T1000 (cell line): Measurements from ENCODE around the gene UBXN2A.
"Not testable (repeated sequence)": the region's sequence is repeated elsewhere in the genome, so short reads cannot be mapped to it uniquely, and the experiment has no call there.

ENCODE experiments used
- DNase-seq: peaks from one replicate; lab custom pipeline; 2025; ENCODE audit warnings: mixed read lengths; lab: John Stamatoyannopoulos, UW

The UBXN2A gene

DNA sequence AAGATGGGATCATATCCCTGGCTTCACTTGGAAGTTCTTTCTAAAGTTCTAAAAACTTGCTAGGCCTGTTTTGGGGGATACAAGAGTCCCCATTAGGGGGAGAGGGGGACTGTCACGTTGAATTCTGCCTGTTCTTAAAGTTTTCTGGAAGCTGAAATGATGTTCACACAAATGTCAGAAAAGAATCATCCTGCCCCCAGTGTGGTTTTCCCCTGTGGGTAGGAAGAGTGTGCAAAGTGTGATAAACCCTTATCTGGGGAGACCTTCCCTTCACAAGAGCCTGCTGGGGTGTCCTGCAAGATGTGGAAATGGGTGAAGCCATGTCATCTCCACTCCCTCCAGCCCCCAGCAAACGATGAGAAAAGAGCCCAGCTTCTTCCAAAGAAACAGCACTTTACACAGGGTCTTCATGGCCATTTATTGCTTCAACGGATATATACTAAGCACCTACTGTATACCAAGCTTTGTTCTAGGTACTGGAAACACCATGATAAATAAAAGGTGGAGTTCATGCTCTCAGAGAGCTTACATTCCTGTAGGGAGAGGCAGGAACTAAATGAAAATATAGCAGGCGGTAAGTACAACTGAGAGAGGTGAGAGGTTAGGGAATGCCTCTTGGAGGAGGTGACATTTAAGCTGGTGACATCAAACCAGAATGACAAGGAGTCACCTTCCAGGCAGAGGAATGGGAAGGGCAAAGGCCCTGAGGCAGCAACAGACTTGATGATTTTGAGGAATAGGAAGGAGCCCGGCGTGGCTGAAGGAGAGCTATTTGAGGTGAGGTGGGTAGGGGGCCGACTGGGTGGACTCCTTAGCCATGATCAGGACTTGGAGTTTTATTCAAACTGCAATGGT lies 71.2 kb downstream of the UBXN2A start:
- DNase-seq = no peak

DNA sequence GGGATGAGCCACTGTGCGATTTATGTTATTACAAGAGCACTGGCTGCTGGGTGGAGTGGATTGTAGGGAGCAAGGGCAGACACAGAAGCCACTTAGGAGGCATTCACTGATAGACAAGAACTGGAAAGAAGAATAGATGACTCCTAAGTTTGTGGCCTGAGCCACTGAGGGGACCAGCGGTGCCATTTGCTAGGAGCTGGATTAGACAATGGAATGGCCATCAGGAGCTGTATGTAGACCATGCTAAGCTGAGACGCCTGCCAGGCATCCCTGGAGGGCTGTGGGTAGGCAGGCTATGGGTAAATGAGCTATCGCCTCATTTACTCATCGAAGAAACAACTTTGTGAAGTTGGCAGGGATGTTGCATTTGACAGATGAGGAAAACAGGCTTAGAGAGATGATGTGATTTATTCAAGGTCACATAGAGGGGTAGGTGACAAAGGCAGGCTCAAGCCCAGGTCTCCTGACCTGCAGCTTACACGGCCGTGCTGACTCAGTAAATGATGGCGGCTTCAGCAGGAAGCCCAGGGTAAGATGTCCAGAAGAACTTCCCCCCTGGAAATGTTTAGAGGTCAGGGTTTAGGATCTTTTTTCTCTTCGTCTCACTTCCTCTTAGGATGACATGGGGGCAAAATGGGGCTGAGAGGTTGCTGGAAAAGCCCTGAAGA lies 72.4 kb downstream of the UBXN2A start:
- DNase-seq = no peak

DNA sequence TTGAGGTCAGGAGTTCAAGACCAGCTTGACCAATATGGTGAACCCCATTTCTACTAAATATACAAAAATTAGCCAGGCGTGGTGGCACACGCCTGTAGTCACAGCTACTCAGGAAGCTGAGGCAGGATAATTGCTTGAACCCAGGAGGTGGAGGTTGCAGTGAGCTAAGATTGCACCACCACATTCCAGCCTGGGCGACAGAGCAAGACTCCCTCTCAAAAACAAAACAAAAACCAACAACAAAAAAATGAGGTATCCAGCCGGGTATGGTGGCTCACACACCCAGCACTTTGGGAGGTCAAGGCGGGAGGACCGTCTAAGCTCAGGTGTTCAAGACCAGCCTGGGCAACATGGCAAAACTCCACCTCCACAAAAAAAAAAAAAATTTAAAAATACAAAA lies 74.6 kb downstream of the UBXN2A start:
- DNase-seq = not testable (repeated sequence)

DNA sequence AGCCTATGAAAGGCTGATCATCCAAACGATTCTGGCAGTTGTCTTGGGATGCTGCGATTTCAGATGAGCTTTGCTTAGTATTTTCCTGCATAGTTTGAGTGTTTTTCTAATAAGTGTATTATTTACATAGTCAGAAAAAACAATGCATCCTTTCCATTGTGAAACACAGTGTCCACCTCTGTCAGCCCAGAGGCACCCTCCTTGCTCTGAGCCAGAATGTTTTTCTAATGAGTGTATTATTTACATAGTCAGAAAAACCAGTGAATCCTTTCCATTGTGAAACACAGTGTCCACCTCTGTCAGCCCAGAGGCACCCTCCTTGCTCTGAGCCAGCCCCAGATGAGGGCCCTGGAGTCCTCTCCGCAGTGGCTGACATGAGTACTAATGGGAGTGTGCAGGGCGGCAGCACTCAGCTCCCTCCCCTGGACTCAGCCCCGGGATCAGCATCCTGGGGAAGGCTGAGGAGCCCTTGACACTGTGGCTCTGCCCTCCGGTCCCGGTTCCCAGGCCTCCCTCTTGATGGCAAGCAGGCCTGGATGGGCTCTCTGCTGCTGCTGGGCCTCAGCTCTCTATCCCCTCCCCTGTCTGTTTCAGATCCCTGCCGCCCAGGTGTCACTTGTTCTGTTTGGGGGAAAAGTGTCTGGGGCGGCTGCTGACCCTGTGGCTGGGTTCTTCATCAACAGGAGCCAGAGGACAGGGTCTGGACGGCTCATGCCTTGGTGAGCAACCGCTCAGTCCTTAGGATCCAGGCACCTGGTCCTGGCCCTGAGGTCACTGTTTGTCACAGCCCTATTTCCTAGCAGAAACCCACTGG lies 75.5 kb downstream of the UBXN2A start:
- DNase-seq = peak; percentile 62

DNA sequence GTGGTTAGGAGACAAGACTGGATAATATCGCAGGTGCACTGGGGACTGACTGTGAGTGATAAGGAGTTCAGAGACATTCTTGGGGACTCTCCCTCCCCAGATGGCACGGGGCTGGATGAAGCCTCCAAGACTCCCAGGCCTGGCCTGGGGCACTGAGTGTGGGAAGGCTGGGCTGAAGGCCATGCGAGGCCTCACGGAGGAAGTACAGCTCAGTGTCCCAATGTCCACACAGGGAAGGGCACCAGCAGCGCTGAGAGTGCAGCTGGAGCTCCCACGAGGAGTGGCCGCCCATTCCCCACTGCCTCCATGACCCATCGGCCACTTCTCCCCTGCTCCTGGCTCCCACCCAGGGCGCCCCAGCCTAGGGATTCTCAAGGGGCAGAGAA lies 76.1 kb downstream of the UBXN2A start:
- DNase-seq = no peak

DNA sequence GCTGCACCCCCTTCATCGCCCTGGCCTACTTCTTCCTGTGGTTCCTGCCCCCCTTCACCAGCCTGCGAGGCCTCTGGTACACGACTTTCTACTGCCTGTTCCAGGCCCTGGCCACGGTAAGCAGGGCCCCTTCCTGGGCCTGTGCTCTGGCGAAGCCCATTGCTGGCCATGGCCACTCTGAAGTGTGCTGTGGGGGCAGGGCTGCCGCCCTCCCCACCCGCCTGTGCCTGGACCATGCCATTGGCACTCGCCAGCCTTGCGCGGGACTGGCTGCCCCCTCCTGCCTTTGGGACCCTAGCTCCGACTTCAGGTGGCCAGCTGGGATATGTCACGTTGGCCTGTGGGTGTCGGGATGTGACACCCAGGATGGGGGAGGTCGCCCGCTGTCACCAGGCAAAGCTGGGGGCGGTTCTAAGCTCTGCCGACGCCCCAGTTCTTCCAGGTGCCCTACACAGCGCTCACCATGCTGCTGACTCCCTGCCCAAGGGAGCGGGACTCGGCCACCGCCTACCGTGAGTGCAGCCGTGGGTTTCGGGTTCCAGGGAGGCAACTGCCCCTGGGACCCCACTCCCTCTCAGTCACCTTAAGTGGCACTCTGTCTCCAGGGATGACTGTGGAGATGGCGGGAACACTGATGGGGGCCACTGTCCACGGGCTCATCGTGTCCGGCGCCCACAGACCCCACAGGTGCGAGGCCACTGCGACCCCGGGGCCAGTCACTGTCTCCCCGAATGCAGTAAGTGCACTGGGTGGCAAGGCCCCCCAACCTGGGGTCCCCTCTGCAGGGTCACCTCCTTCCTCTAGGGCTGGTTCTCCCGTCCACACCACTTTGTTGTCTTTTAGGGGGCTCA lies 76.8 kb downstream of the UBXN2A start:
- no peak for DNase-seq

DNA sequence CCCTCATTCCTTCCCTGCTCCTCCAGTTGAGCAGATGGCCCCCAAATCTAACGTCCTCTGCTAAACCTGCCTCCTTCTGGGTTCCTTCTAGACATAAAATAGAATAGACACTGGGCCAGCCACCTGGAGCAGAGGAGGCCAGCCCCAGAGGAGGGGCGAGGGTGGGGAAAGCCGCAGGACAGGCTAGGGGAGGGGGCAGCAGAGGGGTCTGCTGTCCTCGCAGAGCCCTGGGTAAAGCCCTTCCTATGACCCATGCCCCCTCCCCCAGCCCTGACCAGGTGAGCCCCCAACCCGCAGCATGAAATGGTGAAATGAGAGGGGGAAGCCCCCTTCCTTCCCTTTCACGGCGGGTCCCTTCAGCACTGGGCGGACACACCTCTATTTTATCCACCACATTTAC lies 77.4 kb downstream of the UBXN2A start:
- no peak for DNase-seq

DNA sequence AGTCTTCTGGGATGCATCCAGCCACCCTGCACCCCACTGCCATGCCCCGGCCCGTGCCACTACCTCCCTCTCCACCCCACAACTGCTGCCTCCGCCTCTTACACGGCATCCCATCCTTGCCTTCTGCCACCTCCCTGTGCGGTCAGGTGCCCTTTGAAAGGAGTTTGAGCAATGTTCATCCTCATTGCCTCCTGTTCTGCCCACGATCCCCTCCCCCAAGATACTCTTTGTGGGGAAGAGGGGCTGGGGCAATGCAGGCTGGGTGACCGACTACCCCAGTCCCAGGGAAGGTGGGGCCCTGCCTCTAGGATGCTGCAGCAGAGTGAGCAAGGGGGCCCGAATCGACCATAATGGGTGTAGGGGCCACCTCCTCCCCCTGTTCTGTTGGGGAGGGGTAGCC lies 78.0 kb downstream of the UBXN2A start:
- no peak for DNase-seq

DNA sequence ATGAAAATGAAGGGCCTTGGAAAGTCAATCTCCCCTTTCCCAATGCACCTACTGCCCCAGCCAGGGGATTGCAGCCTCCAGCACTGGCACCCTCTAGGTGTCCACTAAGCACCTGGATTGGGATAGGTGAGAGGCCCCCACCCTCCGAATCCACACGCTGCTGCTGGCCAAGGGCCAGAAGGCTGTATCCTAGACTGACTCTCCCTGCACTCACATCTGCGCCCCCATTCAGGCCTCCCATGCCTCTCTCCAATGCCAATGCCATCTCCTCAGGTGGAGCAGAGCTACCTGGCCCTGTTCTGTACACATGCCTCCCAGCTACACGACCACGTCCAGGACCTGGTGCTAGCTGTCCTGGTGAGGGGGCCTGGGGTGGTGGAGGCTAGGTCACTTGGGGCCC lies 79.5 kb downstream of the UBXN2A start:
- no peak for DNase-seq

DNA sequence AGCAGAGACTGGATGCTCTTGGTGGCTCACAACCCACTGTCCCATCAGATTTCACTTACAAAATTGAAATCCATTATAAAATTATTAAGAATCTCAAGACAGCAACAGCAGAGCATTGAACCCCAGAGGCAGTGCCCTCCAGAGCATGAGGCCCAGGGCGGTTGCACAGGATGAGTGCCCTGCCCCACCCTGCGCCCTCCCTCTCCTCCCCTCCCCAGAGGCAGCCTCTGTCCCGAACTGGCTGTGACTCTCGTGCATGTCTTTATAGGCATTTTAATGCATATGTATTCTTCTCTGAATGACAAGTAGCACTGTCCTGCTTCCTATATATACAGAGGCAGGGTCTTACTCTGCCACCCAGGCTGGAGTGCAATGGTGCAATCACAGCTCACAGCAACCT lies 80.0 kb downstream of the UBXN2A start:
- DNase-seq = no peak

DNA sequence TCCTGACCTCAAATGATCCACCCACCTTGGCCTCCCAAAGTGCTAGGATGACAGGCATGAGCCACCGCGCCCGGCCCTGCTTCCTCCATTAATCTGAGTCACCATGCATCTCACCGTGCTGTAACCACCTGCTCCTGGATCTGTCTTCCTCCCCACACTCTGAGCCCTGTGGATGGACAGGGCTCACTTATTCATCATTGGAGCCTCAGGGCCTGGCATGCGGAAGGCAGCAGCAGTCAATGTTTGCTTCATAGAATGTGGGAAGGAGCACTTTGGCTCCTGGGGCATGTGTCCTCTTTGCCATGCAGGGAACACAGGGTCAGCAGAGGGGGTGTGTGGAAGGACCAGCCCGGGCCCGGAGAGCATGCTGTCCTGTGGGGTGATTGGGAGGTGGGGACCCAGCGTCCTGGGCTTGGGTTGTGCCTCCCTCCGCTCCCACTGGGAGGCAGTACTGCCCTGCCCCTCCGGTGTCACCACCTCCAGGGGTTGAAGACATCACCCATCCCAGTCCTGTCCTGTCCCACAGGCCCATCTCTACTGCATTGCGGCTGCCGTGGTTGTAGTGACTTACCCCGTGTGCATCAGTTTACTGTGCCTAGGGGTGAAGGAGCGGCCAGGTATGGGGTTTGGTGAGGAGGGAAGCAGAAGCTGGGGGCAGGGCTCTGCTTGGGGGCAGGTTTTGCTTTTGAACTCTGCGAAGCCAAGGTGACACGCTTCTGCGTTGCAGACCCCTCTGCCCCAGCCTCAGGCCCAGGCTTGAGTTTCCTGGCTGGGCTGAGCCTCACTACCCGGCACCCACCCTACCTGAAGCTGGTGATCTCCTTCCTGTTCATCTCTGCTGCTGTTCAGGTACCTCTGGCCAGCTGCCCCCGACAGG lies 81.1 kb downstream of the UBXN2A start:
- DNase-seq = no peak

DNA sequence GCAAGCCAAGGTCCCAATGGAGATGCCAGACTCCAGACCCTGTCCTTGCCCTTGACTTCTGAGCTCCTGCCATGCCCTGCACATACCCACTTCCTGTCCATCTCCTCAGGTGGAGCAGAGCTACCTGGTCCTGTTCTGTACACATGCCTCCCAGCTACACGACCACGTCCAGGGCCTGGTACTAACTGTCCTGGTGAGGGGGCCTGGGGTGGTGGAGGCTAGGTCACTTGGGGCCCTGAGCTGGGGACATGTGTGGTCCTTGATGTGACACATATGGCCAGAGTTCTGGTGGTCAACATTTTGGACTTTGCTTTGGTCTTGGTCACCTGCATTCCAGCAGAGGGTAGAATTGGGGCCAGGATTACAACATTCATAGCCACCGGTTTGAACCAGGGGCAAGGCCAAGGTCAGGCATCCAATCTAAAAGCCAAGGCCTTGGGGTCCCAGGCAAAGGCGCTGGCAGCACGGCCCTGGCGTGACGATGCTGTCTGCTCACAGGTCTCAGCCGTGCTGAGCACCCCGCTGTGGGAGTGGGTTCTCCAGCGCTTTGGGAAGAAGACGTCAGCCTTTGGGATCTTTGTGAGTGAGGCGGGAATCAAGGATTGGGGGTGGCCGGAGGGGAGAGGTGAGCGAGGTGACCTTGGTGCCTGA lies 82.2 kb downstream of the UBXN2A start:
- no peak for DNase-seq

DNA sequence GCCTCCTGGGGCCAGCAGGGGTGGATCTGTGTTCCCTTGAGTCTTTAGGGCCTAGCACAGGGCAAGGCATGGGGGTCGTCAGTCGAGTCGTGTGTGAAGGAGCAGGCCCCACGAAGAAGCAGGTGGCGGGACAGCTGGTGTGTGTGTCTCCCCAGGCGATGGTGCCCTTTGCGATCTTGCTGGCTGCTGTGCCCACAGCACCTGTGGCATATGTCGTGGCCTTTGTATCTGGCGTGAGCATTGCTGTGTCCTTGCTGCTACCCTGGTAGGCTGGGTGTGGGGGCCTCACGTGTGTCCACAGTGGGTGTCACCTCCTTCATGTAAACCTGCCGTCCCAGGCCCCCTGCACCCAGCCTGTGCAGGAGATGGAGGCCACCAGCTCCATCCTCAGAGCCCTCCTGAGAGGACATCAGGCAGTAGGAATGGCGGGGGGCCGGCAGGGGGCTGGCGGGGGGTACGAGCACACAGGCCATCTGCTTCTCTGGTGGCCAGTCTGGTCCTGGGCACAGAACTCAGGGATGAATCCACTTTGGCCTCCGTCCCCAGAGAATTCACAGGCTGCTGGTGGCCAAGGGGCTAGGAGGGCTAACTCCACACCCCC lies 82.8 kb downstream of the UBXN2A start:
- no peak for DNase-seq

DNA sequence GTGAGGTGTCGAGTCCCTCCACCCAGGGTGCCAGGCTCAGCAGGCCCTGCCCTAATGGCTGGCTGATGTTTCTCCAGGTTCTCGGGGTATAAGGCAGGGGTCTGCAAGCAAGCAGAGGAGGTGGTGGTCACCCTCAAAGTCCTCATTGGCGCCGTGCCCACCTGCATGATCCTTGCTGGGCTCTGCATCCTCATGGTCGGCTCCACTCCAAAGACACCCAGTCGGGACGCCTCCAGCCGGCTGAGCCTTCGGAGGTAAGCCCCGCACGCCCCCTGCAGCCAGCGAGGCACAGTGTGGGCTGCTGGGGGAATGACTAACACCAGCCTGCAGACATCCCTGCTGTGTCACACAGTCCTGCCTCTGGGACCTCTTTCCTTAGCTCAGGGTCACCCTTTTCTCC lies 83.8 kb downstream of the UBXN2A start:
- no peak for DNase-seq

DNA sequence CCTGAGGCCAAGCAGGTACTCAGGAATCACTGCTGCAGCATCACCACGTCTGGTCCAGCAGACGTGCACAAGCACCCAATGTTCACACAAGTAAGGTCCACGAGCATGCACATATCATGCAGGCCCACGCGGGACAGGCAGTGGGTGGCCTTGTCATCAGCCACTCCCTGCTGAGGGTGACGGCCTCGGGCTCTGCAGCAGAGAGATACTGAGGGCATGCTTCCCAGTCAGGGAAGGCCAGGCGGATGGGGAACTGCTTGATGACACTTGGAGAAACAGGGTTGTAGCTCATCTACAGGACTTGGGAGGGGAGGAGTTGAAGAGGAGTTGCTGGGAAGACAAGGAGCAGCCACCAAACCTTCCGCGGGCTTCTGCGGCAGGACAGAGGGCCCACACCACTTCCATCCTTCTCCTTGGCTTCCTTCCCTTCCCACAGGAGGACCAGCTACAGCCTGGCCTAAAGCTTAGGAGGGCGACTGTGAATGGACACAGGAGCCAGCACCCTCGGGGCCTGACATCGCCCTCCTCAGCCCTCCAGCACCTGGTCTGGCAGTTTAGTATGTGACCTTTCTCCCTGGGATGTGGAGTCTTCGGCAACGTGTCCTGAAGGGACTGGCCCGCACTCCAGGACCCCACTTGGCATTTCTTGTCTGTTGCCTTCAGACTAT lies 84.9 kb downstream of the UBXN2A start:
- DNase-seq = no peak

DNA sequence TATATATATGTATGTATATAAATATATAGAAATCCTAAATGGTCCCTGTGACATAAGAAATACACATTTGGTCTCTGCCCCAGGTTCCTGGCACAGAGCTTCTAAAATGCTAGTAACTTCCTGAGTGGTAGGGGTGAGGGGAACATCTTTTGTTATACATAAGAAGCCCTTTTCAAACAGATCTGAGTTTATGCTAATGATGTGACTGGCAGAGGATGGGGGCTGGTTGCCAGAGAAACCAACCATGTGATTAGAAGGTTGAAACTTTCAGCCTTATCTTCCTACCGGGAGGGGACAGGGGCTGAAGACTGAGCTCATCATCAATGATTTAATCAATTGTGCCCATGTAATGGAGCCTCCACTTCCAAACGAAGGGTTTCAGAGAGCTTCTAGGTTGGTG lies 86.0 kb downstream of the UBXN2A start:
- no peak for DNase-seq

DNA sequence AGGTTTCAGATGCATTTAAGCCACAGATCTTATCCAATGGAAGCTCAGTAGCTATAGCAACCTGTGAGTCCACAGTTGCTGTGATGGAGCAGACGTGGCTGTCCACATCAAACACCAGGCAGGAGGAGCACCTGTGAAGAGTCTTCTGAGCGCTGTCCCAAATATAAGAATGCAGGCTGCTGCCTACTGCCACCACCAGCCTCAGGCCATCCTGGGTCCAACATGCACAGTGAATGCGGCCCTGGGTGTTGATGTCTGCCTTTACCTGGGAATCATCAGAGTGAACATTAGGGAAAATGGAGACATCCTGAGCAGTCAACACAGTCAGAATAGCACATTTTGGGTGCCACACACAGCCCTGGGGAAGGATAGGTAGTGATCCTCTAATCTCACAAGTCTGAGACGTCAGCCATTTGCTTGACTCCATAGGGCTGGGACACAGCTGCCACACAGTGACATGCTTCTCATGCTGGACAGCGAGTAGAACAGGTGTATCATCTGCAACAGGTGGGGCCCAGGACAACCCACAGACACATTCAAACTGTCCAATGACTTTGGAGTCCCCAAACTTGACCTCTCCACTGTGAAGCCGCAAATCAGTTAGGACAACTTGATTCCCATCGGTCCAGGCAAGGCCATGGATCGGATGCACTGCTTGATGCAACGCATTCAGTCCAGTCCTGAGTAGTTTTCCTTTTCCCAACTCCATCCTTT lies 98.7 kb downstream of the UBXN2A start:
- DNase-seq = no peak

DNA sequence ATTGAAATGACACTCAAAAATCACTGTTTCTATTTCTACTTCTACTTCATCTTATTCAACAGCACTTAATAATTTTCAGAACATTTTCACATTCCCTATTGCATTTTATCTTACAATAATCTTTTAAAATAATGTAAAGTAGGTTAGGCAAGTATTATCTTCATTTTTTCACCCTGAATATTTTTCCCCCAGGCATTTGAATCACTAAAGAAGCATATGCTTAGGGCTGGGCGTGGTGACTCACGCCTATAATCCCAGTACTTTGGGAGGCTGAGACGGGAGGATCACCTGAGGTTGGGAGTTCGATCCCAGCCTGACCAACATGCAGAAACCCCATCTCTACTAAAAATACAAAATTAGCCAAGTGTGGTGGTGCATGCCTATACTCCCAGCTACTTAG lies 100.2 kb downstream of the UBXN2A start:
- no peak for DNase-seq

DNA sequence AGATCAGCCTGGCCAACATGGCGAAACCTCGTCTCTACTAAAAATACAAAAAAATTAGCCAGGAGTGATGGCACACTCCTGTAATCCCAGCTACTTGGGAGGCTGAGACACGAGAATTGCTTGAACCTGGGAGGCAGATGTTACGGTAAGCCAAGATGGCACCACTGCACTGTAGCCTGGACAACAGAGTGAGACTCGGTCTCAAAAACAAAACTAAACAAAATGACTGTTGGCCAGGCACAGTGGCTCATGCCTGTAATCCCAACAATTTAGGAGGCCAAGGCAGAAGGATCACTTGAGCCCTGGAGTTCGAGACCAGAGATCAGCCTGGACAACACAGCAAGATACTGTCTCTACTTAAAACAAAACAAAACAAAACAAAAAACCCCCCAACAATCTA lies 102.9 kb downstream of the UBXN2A start:
- DNase-seq = not testable (repeated sequence)
